GM03348 (cell line): Measurements from ENCODE around the gene H1-8.

ENCODE experiments used
- DNase-seq: peaks from one replicate; pipeline ENCODE4 v3.0.0; 2012; ENCODE audit warnings: low spot score

H1-8 gene

DNA sequence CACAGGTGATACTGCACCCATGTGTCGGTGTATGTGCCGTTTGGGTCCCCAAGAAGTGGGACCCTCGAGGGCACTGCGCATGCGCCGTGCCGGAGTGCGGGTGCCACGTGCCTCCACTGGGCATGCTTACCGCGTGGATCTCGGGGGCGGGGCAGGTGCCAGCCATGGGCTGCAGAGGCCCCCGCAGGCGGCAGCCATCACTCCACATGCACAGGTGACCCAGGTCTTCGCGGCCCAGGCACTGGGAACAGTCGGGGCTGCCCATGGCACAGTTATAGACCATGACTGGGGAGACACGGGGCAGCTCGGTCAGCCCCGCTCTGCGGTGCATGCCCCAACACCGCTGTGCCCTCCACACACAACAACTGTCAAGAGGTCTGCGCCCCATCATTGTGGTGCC is 31.2 kb downstream of the H1-8 start:
- DNase-seq, result no peak

DNA sequence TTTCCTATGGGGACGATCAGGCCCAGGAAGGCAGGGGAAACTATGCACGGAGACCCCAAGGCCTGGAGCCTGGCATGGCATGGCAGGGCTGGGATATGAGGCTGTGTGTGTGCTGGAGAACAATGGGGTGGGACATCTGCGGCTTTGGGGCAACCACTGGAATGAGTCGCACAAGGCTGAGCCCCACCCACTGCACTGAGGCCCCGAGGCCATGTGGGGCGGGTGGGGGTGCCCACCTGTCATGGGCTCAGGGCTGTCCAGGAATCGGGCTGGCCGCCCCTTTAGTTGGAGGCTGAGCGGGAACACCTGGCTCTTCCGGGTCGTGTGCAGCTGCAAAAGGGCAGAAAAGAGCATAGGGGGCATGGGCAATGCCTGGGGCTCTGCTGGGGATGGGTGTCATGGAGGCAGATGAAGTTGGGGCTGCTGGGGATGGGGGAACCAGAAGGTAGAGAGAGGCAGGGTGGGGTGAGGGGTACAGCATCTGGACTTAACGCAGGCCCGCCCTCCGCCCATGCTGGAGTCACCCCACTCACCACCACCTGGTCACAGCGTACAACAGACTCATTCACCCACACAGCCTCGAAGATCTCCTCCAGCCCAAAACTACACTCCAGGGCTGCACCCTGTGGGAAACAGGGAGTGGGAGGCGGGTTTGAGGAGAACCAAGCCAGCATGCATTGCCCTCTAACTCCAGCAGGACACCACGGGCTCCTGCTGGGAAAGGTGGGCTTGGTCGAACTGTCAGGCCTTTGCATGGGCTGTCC is 32.4 kb downstream of the H1-8 start:
- DNase-seq, result no peak

- DNase-seq, result no peak
Measured at GRCh38 chr3:129575997-129576384, 33.0 kb downstream of the H1-8 start.

GRCh38 chr3:129576514-129577352 is 33.8 kb downstream of the H1-8 start:
- no peak for DNase-seq

DNA sequence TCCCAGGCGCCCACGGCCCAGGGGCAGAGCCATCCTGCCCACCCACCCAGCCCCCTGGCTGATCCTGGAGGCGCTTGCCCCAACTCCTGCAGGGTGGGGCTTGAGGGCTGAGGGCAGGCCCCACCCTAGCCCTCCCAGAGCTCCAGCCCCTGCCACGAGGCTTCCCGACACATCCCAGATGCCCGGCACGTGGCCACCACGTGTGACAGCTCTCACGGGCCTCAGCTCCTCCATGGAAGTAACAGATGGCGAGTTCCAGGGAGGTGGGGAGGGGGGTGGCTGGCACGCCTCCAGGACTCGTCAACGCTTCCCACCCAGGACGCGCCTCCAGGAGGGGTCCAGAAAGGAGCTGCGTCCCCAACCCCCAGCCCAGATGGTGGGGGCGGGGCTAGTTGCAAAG is 34.4 kb downstream of the H1-8 start:
- no peak for DNase-seq

- DNase-seq, result no peak
Measured at GRCh38 chr3:129577925-129578786, 35.2 kb downstream of the H1-8 start.

GRCh38 chr3:129579991-129580390 is 37.0 kb downstream of the H1-8 start:
- no peak for DNase-seq

DNA sequence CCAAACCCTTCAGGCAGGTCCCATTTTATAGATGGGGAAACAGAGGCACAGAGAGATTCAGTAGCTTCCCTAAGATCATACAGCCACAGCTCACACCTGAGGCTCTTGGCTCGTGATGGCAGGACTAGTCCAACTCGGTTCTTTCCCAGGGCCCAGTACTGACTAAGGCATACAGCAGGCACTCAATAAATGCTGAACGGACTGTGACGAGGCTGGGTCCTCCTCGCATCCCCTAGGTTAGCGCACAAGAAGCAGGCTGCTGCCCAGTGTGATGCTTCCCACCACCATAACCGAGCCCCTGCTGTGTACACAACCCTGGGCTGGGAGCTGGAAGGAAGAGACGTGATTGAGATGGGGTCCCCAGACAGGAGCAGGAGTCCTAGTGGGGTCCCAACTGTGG is 38.6 kb downstream of the H1-8 start:
- no peak for DNase-seq

DNA sequence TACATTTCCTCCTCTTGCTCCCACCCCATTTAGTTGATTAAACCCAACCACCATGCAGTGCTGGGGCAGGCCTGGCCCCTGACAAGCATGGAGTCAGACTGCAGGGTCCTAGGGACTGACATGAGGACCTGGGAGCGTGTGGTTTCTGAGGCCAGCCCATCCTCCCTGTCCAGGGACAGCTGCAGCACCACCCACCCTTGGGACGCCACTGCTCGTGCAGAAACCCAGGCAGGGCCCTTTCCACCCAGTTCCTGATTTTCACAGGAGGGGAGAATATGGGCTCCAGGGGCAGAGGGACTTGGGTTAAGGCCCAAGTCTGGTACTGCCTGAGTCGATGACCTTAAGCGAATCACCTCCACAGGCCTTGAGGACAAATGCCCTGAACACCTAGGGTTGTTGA is 39.8 kb downstream of the H1-8 start:
- DNase-seq, result no peak

GRCh38 chr3:129583289-129583688 is 40.3 kb downstream of the H1-8 start:
- DNase-seq, result no peak

DNA sequence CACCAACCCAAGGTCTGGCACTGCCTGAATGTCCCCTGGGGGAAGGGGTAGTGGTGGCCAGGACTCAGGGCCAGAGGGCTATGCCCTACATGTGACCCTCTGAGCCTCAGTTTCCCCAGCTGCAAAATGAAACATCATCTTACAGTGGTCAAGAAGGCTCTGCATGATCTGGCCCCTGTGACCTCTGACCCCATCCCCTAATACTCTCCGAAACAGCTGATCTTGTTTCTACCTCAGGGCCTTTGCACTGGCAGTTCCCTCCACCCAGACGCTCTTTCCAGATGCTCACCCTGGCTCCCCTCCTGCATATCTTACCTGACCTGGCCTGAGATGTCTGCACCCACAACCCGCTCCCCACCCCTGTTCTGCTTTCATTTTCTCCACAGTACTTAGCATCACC is 41.7 kb downstream of the H1-8 start:
- no peak for DNase-seq

GRCh38 chr3:129585949-129586657 is 43.1 kb downstream of the H1-8 start:
- no peak for DNase-seq

GRCh38 chr3:129586746-129587430 is 43.9 kb downstream of the H1-8 start:
- DNase-seq, result peak; percentile 68

GRCh38 chr3:129587566-129588210 is 44.7 kb downstream of the H1-8 start:
- DNase-seq, result no peak

- DNase-seq, result no peak
Measured at GRCh38 chr3:129590215-129590614, 47.2 kb downstream of the H1-8 start.

DNA sequence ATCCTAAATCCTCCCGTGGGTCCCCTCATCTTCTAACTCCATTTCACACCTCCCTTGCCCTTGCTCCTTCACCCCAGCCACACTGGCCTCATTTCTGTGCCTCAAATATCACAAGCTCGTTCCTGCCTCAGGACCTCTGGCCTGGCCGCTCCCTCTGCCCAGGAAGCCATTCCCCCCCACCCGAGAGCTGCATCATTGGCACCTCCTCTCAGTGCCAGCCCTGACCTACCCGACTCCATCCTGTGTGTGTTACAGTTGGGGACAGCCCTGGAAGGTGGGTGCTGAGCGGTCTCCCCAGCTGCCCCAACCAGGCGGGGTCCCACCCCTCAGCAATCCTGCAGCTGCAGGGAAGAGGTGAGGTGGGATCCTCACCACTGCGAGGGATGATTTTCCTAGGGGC is 49.0 kb downstream of the H1-8 start:
- DNase-seq, result no peak

GRCh38 chr3:129592381-129593131 is 49.6 kb downstream of the H1-8 start:
- DNase-seq, result peak; percentile 67

DNA sequence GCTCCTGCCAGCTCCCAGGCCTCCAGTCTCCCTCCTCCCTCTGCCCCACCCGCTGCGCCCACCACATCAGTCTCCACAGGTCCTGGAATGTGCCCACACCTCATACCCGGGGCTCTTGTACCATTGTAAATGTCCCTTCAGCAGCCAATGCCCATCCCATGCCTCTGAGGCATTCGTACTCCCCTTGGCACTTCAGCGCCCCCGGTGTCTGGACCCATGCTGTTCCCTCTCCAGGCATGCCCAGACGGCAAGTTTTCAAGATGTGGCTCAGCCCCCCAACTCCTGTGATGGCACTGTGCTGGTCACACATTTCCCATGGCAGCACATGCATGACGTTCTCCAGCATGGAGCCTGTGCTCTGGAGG is 50.2 kb downstream of the H1-8 start:
- DNase-seq, result no peak

- DNase-seq, result peak; percentile 33
Measured at GRCh38 chr3:129593595-129594339, 50.8 kb downstream of the H1-8 start.
